ENCODE measurements around the gene LRRC8E.
"Not testable (repeated sequence)": the region's sequence is repeated elsewhere in the genome, so short reads cannot be mapped to it uniquely, and the experiment has no call there.

The LRRC8E gene

GRCh38 chr19:7916103-7916954, 28.0 kb downstream of the LRRC8E start:
- Histone ChIP-seq H3K9me3 (ENCODE audit: insufficient read depth, low read depth, low read length) (no peaks in the 10 kb centered on the region), H3K4me1 (ENCODE audit: insufficient read depth, low read length) (no peaks in the 10 kb centered on the region; the same call in 1 of the 2 replicates), H3K9ac (ENCODE audit: low read depth, low read length) (no peak overlapping the region), H3K27me3 (ENCODE audit: insufficient read depth, low read length) (peaks cover 52% of the 10 kb centered on the region), H3K27ac (ENCODE audit: low read length) (no peak overlapping the region), H3K4me3 (ENCODE audit: low read length) (peak overlapping the region; percentile 65; the same call in 1 of the 2 replicates), H3K36me3 (ENCODE audit: insufficient read depth, low read depth, low read length) (peaks cover 9% of the 10 kb centered on the region)

GRCh38 chr19:7916955-7917266, 28.6 kb downstream of the LRRC8E start:
- Histone ChIP-seq H3K4me1 (ENCODE audit: insufficient read depth, low read length) (no peaks in the 10 kb centered on the region; the same call in 1 of the 2 replicates), H3K4me3 (ENCODE audit: low read length) (peak overlapping the region; percentile 65), H3K9me3 (ENCODE audit: insufficient read depth, low read depth, low read length) (no peaks in the 10 kb centered on the region), H3K9ac (ENCODE audit: low read depth, low read length) (no peak overlapping the region; the same call in 1 of the 2 replicates), H3K27ac (ENCODE audit: low read length) (no peak overlapping the region), H3K27me3 (ENCODE audit: insufficient read depth, low read length) (peaks cover 52% of the 10 kb centered on the region), H3K36me3 (ENCODE audit: insufficient read depth, low read depth, low read length) (peaks cover 4% of the 10 kb centered on the region; the same call in 1 of the 2 replicates)

- H3K4me1 ChIP-seq (ENCODE audit: insufficient read depth, low read length): no peaks in the 10 kb centered on the region; the same call in 1 of the 2 replicates
- peaks cover 7% of the 10 kb centered on the region; the same call in 1 of the 2 replicates for H3K36me3 ChIP-seq (ENCODE audit: insufficient read depth, low read depth, low read length)
- peaks cover 52% of the 10 kb centered on the region for H3K27me3 ChIP-seq (ENCODE audit: insufficient read depth, low read length)
- peak overlapping the region; percentile 65 for H3K4me3 ChIP-seq (ENCODE audit: low read length)
- H3K9me3 ChIP-seq (ENCODE audit: insufficient read depth, low read depth, low read length): no peaks in the 10 kb centered on the region
- no peak overlapping the region for H3K9ac ChIP-seq (ENCODE audit: low read depth, low read length)
- H3K27ac ChIP-seq (ENCODE audit: low read length): no peak overlapping the region
These were observed 29.2 kb downstream of the LRRC8E start for GRCh38 chr19:7917267-7918061.

DNA sequence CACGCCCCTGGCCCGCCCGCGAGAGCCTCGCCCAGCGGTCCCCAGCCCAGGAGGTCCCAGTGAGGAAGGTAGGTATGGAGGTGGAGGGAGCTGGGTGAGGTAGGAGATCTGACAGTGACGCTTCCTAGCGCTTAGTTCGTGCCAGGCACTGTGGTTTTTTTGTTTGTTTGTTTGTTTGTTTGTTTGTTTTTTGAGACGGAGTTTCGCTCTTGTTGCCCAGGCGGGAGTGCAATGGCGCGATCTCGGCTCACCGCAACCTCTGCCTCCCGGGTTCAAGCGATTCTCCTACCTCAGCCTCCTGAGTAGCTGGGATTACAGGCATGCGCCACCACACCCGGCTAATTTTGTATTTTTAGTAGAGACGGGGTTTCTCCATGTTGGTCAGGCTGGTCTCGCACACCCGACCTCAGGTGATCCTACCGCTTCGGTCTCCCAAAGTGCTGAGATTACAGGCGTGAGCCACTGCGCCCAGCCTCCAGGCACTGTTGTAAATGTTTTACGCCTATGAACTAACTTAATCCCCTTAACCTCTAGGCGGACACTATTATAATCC, 29.8 kb downstream of the LRRC8E start:
- peaks cover 52% of the 10 kb centered on the region for H3K27me3 ChIP-seq (ENCODE audit: insufficient read depth, low read length)
- not testable (repeated sequence) for H3K36me3 ChIP-seq (ENCODE audit: insufficient read depth, low read depth, low read length); H3K9ac ChIP-seq (ENCODE audit: low read depth, low read length); H3K27ac ChIP-seq (ENCODE audit: low read length); H3K4me1 ChIP-seq (ENCODE audit: insufficient read depth, low read length); H3K9me3 ChIP-seq (ENCODE audit: insufficient read depth, low read depth, low read length)
- peak overlapping the region; percentile 49 for H3K4me3 ChIP-seq (ENCODE audit: low read length)

GRCh38 chr19:7918615-7919421, 30.5 kb downstream of the LRRC8E start:
- Histone ChIP-seq H3K9me3 (ENCODE audit: insufficient read depth, low read depth, low read length) (no peaks in the 10 kb centered on the region), H3K36me3 (ENCODE audit: insufficient read depth, low read depth, low read length) (peaks cover 7% of the 10 kb centered on the region; the same call in 1 of the 2 replicates), H3K4me3 (ENCODE audit: low read length) (no peak overlapping the region), H3K4me1 (ENCODE audit: insufficient read depth, low read length) (no peaks in the 10 kb centered on the region; the same call in 1 of the 2 replicates), H3K27me3 (ENCODE audit: insufficient read depth, low read length) (peaks cover 52% of the 10 kb centered on the region), H3K27ac (ENCODE audit: low read length) (no peak overlapping the region), H3K9ac (ENCODE audit: low read depth, low read length) (no peak overlapping the region)

- peaks cover 44% of the 10 kb centered on the region for H3K27me3 ChIP-seq (ENCODE audit: insufficient read depth, low read length)
- peaks cover 7% of the 10 kb centered on the region; the same call in 1 of the 2 replicates for H3K36me3 ChIP-seq (ENCODE audit: insufficient read depth, low read depth, low read length)
- no peaks in the 10 kb centered on the region for H3K9me3 ChIP-seq (ENCODE audit: insufficient read depth, low read depth, low read length)
- no peak within 1 kb of the TSS for H3K27ac ChIP-seq (ENCODE audit: low read length)
- no peaks in the 10 kb centered on the region; the same call in 1 of the 2 replicates for H3K4me1 ChIP-seq (ENCODE audit: insufficient read depth, low read length)
- H3K9ac ChIP-seq (ENCODE audit: low read depth, low read length): peak within 1 kb of the TSS; percentile 65; the same call in 1 of the 2 replicates
- peak within 1 kb of the TSS; percentile 72 for H3K4me3 ChIP-seq (ENCODE audit: low read length)
These were observed 31.6 kb downstream of the LRRC8E start, which contains the start of gene SNAPC2 for GRCh38 chr19:7919610-7920518. Gene SNAPC2 (plus strand): TSS chr19:7920338. CDS start chr19:7920367, 29 bp downstream.

DNA sequence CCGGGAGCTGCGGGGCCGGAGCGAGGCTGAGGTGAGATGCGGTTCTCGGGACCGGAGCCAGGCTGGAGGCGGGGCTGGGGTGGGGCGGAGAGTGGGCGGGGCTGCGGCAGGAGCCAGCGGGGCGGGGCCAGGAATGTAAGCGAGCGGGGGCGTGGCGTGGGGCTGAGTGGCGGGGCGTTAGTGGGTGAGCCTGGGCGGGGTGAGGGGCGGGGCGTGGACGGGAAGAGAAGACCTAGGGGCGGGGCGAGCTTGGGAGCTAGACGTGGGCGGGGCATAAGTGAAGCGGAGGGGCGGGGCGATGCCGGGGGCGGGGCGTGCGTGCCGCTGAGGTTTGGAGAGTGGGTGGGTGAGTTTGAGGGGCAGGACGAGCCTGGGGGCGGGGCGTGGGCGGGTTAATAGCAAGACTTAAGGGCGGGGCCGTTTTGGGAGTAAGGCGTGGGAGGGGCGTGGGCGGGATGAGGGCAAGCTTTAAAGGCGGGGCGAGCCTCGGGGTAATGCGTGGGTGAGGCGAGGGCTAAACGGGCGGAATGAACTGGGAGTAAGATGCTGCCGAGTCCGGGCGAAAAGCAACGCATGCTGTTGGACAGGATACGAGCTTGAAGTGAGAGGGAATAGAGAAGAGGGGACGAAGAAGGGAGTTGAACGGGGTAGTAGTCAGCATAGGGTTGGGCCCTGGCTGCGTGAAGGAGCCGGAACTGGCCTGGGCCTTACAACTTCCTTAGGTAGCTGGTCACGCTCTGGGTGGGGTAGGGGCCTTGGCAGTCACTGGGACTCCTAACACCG, 32.4 kb downstream of the LRRC8E start:
- H3K9me3 ChIP-seq (ENCODE audit: insufficient read depth, low read depth, low read length): no peaks in the 10 kb centered on the region
- no peak overlapping the region for H3K27ac ChIP-seq (ENCODE audit: low read length)
- H3K27me3 ChIP-seq (ENCODE audit: insufficient read depth, low read length): peaks cover 36% of the 10 kb centered on the region
- peak overlapping the region; percentile 65; the same call in 1 of the 2 replicates for H3K9ac ChIP-seq (ENCODE audit: low read depth, low read length)
- H3K36me3 ChIP-seq (ENCODE audit: insufficient read depth, low read depth, low read length): peaks cover 7% of the 10 kb centered on the region; the same call in 1 of the 2 replicates
- H3K4me3 ChIP-seq (ENCODE audit: low read length): peak overlapping the region; percentile 72
- H3K4me1 ChIP-seq (ENCODE audit: insufficient read depth, low read length): no peaks in the 10 kb centered on the region; the same call in 1 of the 2 replicates

DNA sequence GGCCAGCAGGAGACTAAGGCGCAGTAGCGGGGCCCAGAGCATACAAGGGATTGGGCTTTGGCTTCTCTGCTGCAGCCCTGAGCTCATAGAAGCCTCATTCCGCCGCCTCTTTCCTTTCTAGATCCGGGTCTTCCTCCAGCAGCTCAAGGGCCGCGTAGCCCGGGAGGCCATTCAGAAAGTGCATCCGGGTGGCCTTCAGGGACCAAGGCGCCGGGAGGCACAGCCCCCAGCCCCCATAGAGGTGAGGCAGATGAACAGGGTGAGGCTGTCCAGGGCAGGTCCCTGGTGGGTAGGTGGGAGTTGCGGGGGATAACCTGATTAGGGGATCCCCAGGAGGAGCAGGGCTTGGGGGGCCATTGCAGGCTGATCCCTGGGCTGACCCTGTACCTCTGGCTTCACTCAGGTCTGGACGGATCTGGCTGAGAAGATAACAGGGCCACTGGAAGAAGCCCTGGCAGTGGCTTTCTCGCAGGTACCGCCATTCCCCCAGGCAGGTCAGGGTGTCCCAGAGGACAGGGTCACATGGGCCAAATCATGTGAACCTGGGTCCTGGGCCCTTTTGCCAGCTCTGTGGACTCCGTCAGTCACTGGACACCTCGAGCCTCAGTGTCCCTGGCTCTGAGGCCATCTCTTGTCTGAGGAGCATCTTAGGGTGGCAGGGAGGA, 33.1 kb downstream of the LRRC8E start:
- Histone ChIP-seq H3K36me3 (ENCODE audit: insufficient read depth, low read depth, low read length) (peaks cover 7% of the 10 kb centered on the region; the same call in 1 of the 2 replicates), H3K27me3 (ENCODE audit: insufficient read depth, low read length) (peaks cover 29% of the 10 kb centered on the region), H3K9ac (ENCODE audit: low read depth, low read length) (no peak overlapping the region), H3K4me3 (ENCODE audit: low read length) (peak overlapping the region; percentile 69; the same call in 1 of the 2 replicates), H3K27ac (ENCODE audit: low read length) (no peak overlapping the region), H3K9me3 (ENCODE audit: insufficient read depth, low read depth, low read length) (no peaks in the 10 kb centered on the region), H3K4me1 (ENCODE audit: insufficient read depth, low read length) (no peaks in the 10 kb centered on the region; the same call in 1 of the 2 replicates)

DNA sequence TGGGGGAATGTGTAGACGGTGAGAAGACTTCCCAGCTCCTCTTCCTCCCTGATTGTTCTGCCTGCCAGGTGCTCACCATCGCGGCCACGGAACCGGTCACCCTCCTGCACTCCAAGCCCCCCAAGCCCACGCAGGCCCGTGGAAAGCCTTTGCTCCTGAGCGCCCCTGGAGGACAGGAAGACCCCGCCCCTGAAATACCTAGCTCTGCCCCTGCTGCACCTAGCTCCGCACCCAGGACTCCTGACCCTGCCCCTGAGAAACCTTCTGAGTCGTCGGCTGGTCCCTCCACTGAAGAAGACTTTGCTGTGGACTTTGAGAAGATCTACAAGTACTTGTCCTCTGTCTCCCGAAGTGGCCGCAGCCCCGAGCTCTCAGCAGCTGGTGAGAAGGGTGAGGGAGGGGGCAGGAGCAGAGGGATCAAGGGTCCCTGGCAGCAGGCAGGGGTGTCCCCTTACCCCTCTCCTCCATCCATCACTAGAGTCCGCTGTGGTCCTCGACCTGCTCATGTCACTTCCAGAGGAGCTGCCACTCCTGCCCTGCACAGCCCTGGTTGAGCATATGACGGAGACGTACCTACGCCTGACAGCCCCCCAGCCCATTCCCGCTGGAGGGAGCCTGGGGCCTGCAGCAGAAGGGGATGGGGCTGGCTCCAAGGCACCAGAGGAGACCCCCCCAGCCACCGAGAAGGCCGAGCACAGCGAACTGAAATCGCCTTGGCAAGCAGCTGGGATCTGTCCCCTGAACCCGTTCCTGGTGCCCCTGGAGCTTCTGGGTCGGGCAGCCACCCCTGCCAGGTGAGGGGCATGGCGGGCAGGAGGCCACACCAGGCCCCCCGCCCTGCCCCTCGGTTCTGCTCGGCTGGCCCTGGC, 33.9 kb downstream of the LRRC8E start:
- Histone ChIP-seq H3K4me3 (ENCODE audit: low read length) (no peak overlapping the region), H3K27me3 (ENCODE audit: insufficient read depth, low read length) (peaks cover 21% of the 10 kb centered on the region), H3K9ac (ENCODE audit: low read depth, low read length) (no peak overlapping the region), H3K4me1 (ENCODE audit: insufficient read depth, low read length) (no peaks in the 10 kb centered on the region; the same call in 1 of the 2 replicates), H3K36me3 (ENCODE audit: insufficient read depth, low read depth, low read length) (peaks cover 7% of the 10 kb centered on the region; the same call in 1 of the 2 replicates), H3K9me3 (ENCODE audit: insufficient read depth, low read depth, low read length) (no peaks in the 10 kb centered on the region), H3K27ac (ENCODE audit: low read length) (no peak overlapping the region)

All from iPS-20b (cell line).